ENCODE data around the gene TTC23L. TPM values are rescaled to one million over a fixed set of nuclear protein-coding genes. Genes with fewer than 3 reads are reported as not detected.

The TTC23L gene
- total and polyA plus RNA-seq, 2 of the 8 experiments (the other 6 are each of a cell fraction or from before 2014, with no cell fraction given), result 1.1 to 2.4 TPM

DNA sequence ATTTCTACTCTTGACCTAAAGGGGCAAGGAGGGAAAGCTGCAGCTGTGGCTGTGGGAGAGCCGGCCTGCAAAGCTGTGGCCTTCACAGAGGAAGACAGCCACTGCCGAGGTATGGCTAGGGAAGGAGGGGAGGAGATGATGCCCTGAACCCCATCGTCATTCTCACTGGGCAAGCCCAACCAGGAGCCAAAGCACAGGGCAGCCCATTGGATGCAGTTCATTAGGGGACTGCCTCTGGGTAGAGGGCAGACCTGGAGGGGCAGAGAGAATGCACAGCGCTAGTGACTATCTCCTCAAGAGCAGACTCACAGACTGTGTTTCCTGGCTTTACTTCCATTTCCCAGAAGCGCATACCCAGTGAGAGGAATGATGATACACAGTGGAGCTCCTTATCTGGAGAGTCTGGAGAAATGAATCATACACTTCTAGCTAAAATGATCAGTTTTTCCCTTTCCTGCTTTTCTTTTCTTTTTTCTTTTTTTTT, 47.2 kb upstream of the TTC23L start:
- no peak overlapping the region for H3K14ac ChIP-seq (ENCODE audit: insufficient read length)
- no peak overlapping the region for H4K91ac ChIP-seq (replicated peaks; ENCODE audit: insufficient read length, low read length)
- peaks cover 3 to 4% of the 10 kb centered on the region in 2 experiments for H4K20me1 ChIP-seq (replicated peaks in 1 of 2; ENCODE audit: control insufficient read depth in 1 of 2, insufficient read depth in 2 of 2, low read length in 2 of 2)
- H3K4me1 ChIP-seq (replicated peaks in 1 of 4; ENCODE audit: control insufficient read depth in 3 of 4, insufficient read depth in 4 of 4, low read length in 3 of 4), result peaks cover 0 to 4% (median 0%) of the 10 kb centered on the region in 4 experiments; a peak in 1 of 7 replicates
- no peak overlapping the region for H3K18ac ChIP-seq (ENCODE audit: extremely low read depth, low read length)
- POLR2A ChIA-PET (ENCODE audit: partially characterized antibody), result no interaction called here
- no peak overlapping the region for H3K23ac ChIP-seq (ENCODE audit: insufficient read length)
- no peak overlapping the region for H2BK15ac ChIP-seq (ENCODE audit: low read length)
- peaks cover 0 to 73% of the 10 kb centered on the region in 2 experiments; a peak in 2 of 4 replicates for H3K79me2 ChIP-seq (ENCODE audit: control insufficient read depth in 1 of 2, insufficient read depth in 2 of 2, low read length in 2 of 2)
- no peak overlapping the region for H2AK5ac ChIP-seq (ENCODE audit: low read depth, low read length)
- WGBS, 2 experiments (ENCODE audit: extremely low coverage in 1 of 2, insufficient coverage in 1 of 2, insufficient read length in 1 of 2, insufficient replicate concordance in 2 of 2, low coverage in 1 of 2, low lambda C conversion rate in 2 of 2, missing lambda C conversion rate in 1 of 2), result 90% methylated on average over 4 of the region's 5 CpGs; no CpG with 5 or more reads in 1 of the 2 experiments
- no peak overlapping the region for H2AFZ ChIP-seq (ENCODE audit: low read length)
- no peak overlapping the region for H3K9ac ChIP-seq (replicated peaks in 1 of 4; ENCODE audit: extremely low read depth in 1 of 4, low read depth in 3 of 4, low read length in 3 of 4)
- no peaks in the 10 kb centered on the region for H3K27me3 ChIP-seq (replicated peaks in 1 of 4; ENCODE audit: control insufficient read depth in 3 of 4, extremely low read depth in 1 of 4, insufficient read depth in 3 of 4, low read length in 3 of 4)
- no peak overlapping the region for H2BK120ac ChIP-seq (replicated peaks; ENCODE audit: low read depth, low read length)
- no peak overlapping the region for H3K56ac ChIP-seq (replicated peaks; ENCODE audit: insufficient read length, low read depth, low read length)
- no peak overlapping the region for H3K4me2 ChIP-seq (ENCODE audit: insufficient read depth in 1 of 2, low read depth in 2 of 2, low read length in 2 of 2)
- DNase-seq (ENCODE audit: low read depth in 1 of 2, low spot score in 2 of 2), result no peak
- H3K4ac ChIP-seq (replicated peaks; ENCODE audit: insufficient read length, low read depth, low read length), result peak overlapping the region; percentile 65
- no peak overlapping the region for H2BK12ac ChIP-seq (ENCODE audit: low read depth, low read length)
- no peak overlapping the region for H2BK20ac ChIP-seq (ENCODE audit: low read length)
- CTCF ChIA-PET (ENCODE audit: partially characterized antibody), result interaction anchor here (0.6 to 1.2 kb wide), 3 partner anchors 53 to 905 kb away, joined by 3 to 4 read pairs (median 3); no protein-coding TSS in a partner anchor
- FAIRE-seq, result no peak
- H3K4me3 ChIP-seq (ENCODE audit: extremely low read depth in 1 of 4, insufficient read depth in 2 of 4, low read depth in 3 of 4, low read length in 4 of 4), result no peak overlapping the region
- no peak overlapping the region; the same call in 1 of the 2 replicates for H4K8ac ChIP-seq (ENCODE audit: extremely low read depth, insufficient read depth, low read length)
- peaks cover 3 to 21% (median 17%) of the 10 kb centered on the region in 4 experiments; a peak in 6 of 8 replicates for H3K36me3 ChIP-seq (ENCODE audit: control insufficient read depth in 2 of 4, insufficient read depth in 4 of 4, low read length in 3 of 4)
- no peak overlapping the region for H4K5ac ChIP-seq (ENCODE audit: insufficient read length, low read depth, low read length)
- H3K79me1 ChIP-seq (ENCODE audit: low read depth, low read length), result no peaks in the 10 kb centered on the region
- H2BK5ac ChIP-seq (ENCODE audit: low read depth, low read length), result peak overlapping the region; percentile 45; the same call in 1 of the 2 replicates
- H3K9me3 ChIP-seq (ENCODE audit: insufficient read depth in 2 of 2, low read depth in 1 of 2, low read length in 1 of 2), result peaks cover 2 to 7% of the 10 kb centered on the region in 2 experiments
- no peak overlapping the region for H3K27ac ChIP-seq (ENCODE audit: low read depth, low read length)
- no peaks in the 10 kb centered on the region for H3K23me2 ChIP-seq (ENCODE audit: low read depth, low read length)
- TF ChIP-seq EP300 (IDR thresholded peaks at IDR 0.05; ENCODE audit: borderline replicate concordance in 1 of 2, low read depth in 2 of 2, low read length in 2 of 2), result no peak
- no peak for TF ChIP-seq POLR2AphosphoS5 (IDR thresholded peaks at IDR 0.05; ENCODE audit: low read depth, low read length)
- no peak for TF ChIP-seq GTF2F1 (IDR thresholded peaks at IDR 0.05; ENCODE audit: borderline replicate concordance, low read depth, low read length)
- TF ChIP-seq BCL11A (IDR thresholded peaks at IDR 0.05; ENCODE audit: low read depth in 2 of 2, low read length in 2 of 2), result no peak
- TF ChIP-seq SRF (IDR thresholded peaks at IDR 0.05; ENCODE audit: low read depth, low read length), result no peak
- no peak for TF ChIP-seq CEBPB (IDR thresholded peaks at IDR 0.05; ENCODE audit: low read depth, low read length)
- no peak for TF ChIP-seq CTCF (IDR thresholded peaks at IDR 0.05; ENCODE audit: control extremely low read depth in 1 of 3, insufficient read depth in 1 of 3, low read depth in 1 of 3, low read length in 3 of 3)
- TF ChIP-seq MAFK (IDR thresholded peaks at IDR 0.05; ENCODE audit: low read depth, low read length), result no peak
- no peak for TF ChIP-seq SAP30 (IDR thresholded peaks at IDR 0.05; ENCODE audit: insufficient read depth, insufficient replicate concordance, low read length)
- TF ChIP-seq FOSL1 (IDR thresholded peaks at IDR 0.05; ENCODE audit: insufficient read depth, low read depth, low read length), result no peak
- TF ChIP-seq POLR2A (IDR thresholded peaks at IDR 0.05; ENCODE audit: control extremely low read depth in 1 of 2, low read depth in 2 of 2, low read length in 2 of 2), result no peak

All from H1 (cell line).